ENCODE data around the gene C4orf50.

The C4orf50 gene

GRCh38 chr4:6027392-6027791 lies 9.2 kb upstream of the C4orf50 start:
- DNase-seq (ENCODE audit: low read depth): peak; percentile 40
- TF ChIP-seq CTCF (IDR thresholded peaks at IDR 0.05; ENCODE audit: insufficient read depth, low read depth, low read length, missing control alignments): no peak
- H3K4me3 ChIP-seq (ENCODE audit: low read length): no peak overlapping the region

GRCh38 chr4:6024313-6024960 lies 6.2 kb upstream of the C4orf50 start:
- no peak overlapping the region for H3K4me3 ChIP-seq (ENCODE audit: low read length)
- no peak for TF ChIP-seq CTCF (IDR thresholded peaks at IDR 0.05; ENCODE audit: insufficient read depth, low read depth, low read length, missing control alignments)
- no peak for DNase-seq (ENCODE audit: low read depth)

GRCh38 chr4:6023731-6024130 lies 5.5 kb upstream of the C4orf50 start:
- no peak for DNase-seq (ENCODE audit: low read depth)
- TF ChIP-seq CTCF (IDR thresholded peaks at IDR 0.05; ENCODE audit: insufficient read depth, low read depth, low read length, missing control alignments): no peak
- H3K4me3 ChIP-seq (ENCODE audit: low read length): no peak overlapping the region

GRCh38 chr4:6022607-6023288 lies 4.5 kb upstream of the C4orf50 start:
- TF ChIP-seq CTCF (IDR thresholded peaks at IDR 0.05; ENCODE audit: insufficient read depth, low read depth, low read length, missing control alignments): no peak
- no peak for DNase-seq (ENCODE audit: low read depth)
- no peak overlapping the region for H3K4me3 ChIP-seq (ENCODE audit: low read length)

- DNase-seq (ENCODE audit: low read depth): no peak
- TF ChIP-seq CTCF (IDR thresholded peaks at IDR 0.05; ENCODE audit: insufficient read depth, low read depth, low read length, missing control alignments): no peak
- no peak overlapping the region for H3K4me3 ChIP-seq (ENCODE audit: low read length)
Measured at GRCh38 chr4:6021831-6022606, 3.8 kb upstream of the C4orf50 start.

GRCh38 chr4:6020613-6021012 lies 2.4 kb upstream of the C4orf50 start:
- no peak for DNase-seq (ENCODE audit: low read depth)
- no peak overlapping the region for H3K4me3 ChIP-seq (ENCODE audit: low read length)
- no peak for TF ChIP-seq CTCF (IDR thresholded peaks at IDR 0.05; ENCODE audit: insufficient read depth, low read depth, low read length, missing control alignments)

Measured in epithelial cell of esophagus (primary cell).